Neural crest cell (in vitro differentiated cells): ENCODE results near the gene ATP13A5. TPM values are rescaled to one million over a fixed set of nuclear protein-coding genes. Genes with fewer than 3 reads are reported as not detected.

ENCODE experiments used
- DNase-seq: peaks from one replicate; pipeline ENCODE4 v3.0.0; 2021; ENCODE audit warnings: low read depth, mixed read lengths, low spot score
- H3K27ac Mint-ChIP-seq: one replicate; pipeline ENCODE4 v1.8.0; 2021; ENCODE audit warnings: mild to moderate bottlenecking, mixed read lengths; ENCODE audit not compliant: unreplicated experiment
- H3K27me3 Mint-ChIP-seq: 2 replicates; pipeline ENCODE4 v1.8.0; 2021; ENCODE audit warnings: low read depth, mild to moderate bottlenecking, mixed read lengths
- H3K36me3 Mint-ChIP-seq: 2 replicates; pipeline ENCODE4 v1.8.0; 2021; ENCODE audit warnings: low read depth, mild to moderate bottlenecking, mixed read lengths
- H3K4me1 Mint-ChIP-seq: 2 replicates; pipeline ENCODE4 v1.8.0; 2021; ENCODE audit warnings: mixed read lengths
- H3K4me3 Mint-ChIP-seq: one replicate; pipeline ENCODE4 v1.8.0; 2021; ENCODE audit warnings: mild to moderate bottlenecking, mixed read lengths
- H3K9me3 Mint-ChIP-seq: 2 replicates; pipeline ENCODE4 v1.8.0; 2021; ENCODE audit warnings: mixed read lengths
- CTCF ChIP-seq: fragments of 200-600 bp; sonication (generic); conservative IDR thresholded peaks from 2 replicates; pipeline ENCODE4 v1.5.0; 2021; ENCODE audit warnings: antibody characterized with exemption, mild to moderate bottlenecking
- total RNA-seq: library from RNA; stranded (reverse); gene quantifications from 2 replicates; pipeline ENCODE4 v1.2.1, GENCODE V29; 2021

ATP13A5 gene
- total RNA-seq, 1 donor from 2014 or later, result not detected

GRCh38 chr3:193237030-193237429 is 141.5 kb downstream of the ATP13A5 start:
- H3K4me1 Mint-ChIP-seq, result peaks cover 5% of the 10 kb centered on the region
- no peak overlapping the region for H3K27ac Mint-ChIP-seq
- peaks cover 9% of the 10 kb centered on the region for H3K27me3 Mint-ChIP-seq
- no peaks in the 10 kb centered on the region for H3K36me3 Mint-ChIP-seq
- no peaks in the 10 kb centered on the region for H3K9me3 Mint-ChIP-seq
- TF ChIP-seq CTCF, result no peak
- no peak overlapping the region for H3K4me3 Mint-ChIP-seq
- DNase-seq, result no peak

- TF ChIP-seq CTCF, result no peak
- H3K27ac Mint-ChIP-seq, result no peak overlapping the region
Observed at GRCh38 chr3:193236599-193236998, 142.0 kb downstream of the ATP13A5 start.

GRCh38 chr3:193231201-193231600 is 147.4 kb downstream of the ATP13A5 start:
- Mint-ChIP-seq H3K4me3 (no peak overlapping the region), H3K36me3 (no peaks in the 10 kb centered on the region), H3K9me3 (no peaks in the 10 kb centered on the region), H3K4me1 (peaks cover 11% of the 10 kb centered on the region), H3K27me3 (no peaks in the 10 kb centered on the region), H3K27ac (no peak overlapping the region)
- no peak for TF ChIP-seq CTCF
- DNase-seq, result no peak

More at GRCh38 chr3:193236599-193236998, 142.0 kb downstream of the ATP13A5 start:
- no peaks in the 10 kb centered on the region for H3K9me3 Mint-ChIP-seq
- DNase-seq, result no peak
- no peak overlapping the region for H3K4me3 Mint-ChIP-seq
- peaks cover 6% of the 10 kb centered on the region for H3K27me3 Mint-ChIP-seq
- no peaks in the 10 kb centered on the region for H3K36me3 Mint-ChIP-seq
- H3K4me1 Mint-ChIP-seq, result peaks cover 5% of the 10 kb centered on the region

GRCh38 chr3:193230610-193231009 is 147.9 kb downstream of the ATP13A5 start:
- no peak for TF ChIP-seq CTCF
- H3K4me1 Mint-ChIP-seq, result peaks cover 17% of the 10 kb centered on the region
- no peak overlapping the region for H3K4me3 Mint-ChIP-seq

GRCh38 chr3:193229851-193230420 is 148.6 kb downstream of the ATP13A5 start:
- H3K9me3 Mint-ChIP-seq, result no peaks in the 10 kb centered on the region
- H3K27me3 Mint-ChIP-seq, result no peaks in the 10 kb centered on the region
- peaks cover 18% of the 10 kb centered on the region for H3K4me1 Mint-ChIP-seq
- DNase-seq, result no peak
- H3K27ac Mint-ChIP-seq, result no peak overlapping the region
- H3K36me3 Mint-ChIP-seq, result no peaks in the 10 kb centered on the region
- no peak overlapping the region for H3K4me3 Mint-ChIP-seq
- no peak for TF ChIP-seq CTCF

More at GRCh38 chr3:193230610-193231009, 147.9 kb downstream of the ATP13A5 start:
- Mint-ChIP-seq H3K36me3 (no peaks in the 10 kb centered on the region), H3K27me3 (no peaks in the 10 kb centered on the region), H3K9me3 (no peaks in the 10 kb centered on the region), H3K27ac (no peak overlapping the region)
- DNase-seq, result no peak
